MM.1S (cell line): ENCODE results near the gene ACIN1.

Source experiments
- DNase-seq: peaks from one replicate; pipeline ENCODE4 v3.0.0-alpha.2; 2015
- H2AFZ ChIP-seq: fragments of 300-600 bp; sonication (generic); 2 replicates; pipeline ENCODE4 v1.6.0; 2016; ENCODE audit warnings: antibody characterized with exemption, low read length
- H3F3A ChIP-seq: fragments of 300-600 bp; sonication (generic); 2 replicates; pipeline ENCODE4 v1.6.1; 2016; ENCODE audit warnings: mild to moderate bottlenecking, antibody characterized with exemption, low read length, moderate library complexity, mixed read lengths; ENCODE audit not compliant: insufficient read depth
- H3K27ac ChIP-seq: fragments of 300-600 bp; sonication (generic); 2 replicates; pipeline ENCODE4 v1.5.1; 2016; ENCODE audit warnings: mild to moderate bottlenecking, low read length
- H3K27me3 ChIP-seq: fragments of 300-600 bp; sonication (generic); replicated peaks from 2 replicates; pipeline ENCODE4 v1.6.0; 2016; ENCODE audit warnings: low read length; ENCODE audit not compliant: insufficient read depth
- H3K36me3 ChIP-seq: fragments of 300-600 bp; sonication (generic); replicated peaks from 2 replicates; pipeline ENCODE4 v1.6.1; 2016; ENCODE audit warnings: mild to moderate bottlenecking, low read length, mixed read lengths; ENCODE audit not compliant: insufficient read depth
- H3K4me1 ChIP-seq: fragments of 300-600 bp; sonication (generic); 2 replicates; pipeline ENCODE4 v1.6.1; 2016; ENCODE audit warnings: low read length, mixed read lengths
- H3K4me2 ChIP-seq: fragments of 300-600 bp; sonication (generic); 2 replicates; pipeline ENCODE4 v1.6.0; 2016; ENCODE audit warnings: low read depth, low read length
- H3K4me3 ChIP-seq: fragments of 300-600 bp; sonication (generic); 2 replicates; pipeline ENCODE4 v1.5.1; 2016; ENCODE audit warnings: low read length, mixed read lengths
- H3K79me2 ChIP-seq: fragments of 300-600 bp; sonication (generic); 2 replicates; pipeline ENCODE4 v1.6.1; 2016; ENCODE audit warnings: mixed run types, low read length, mixed read lengths
- H3K9ac ChIP-seq: fragments of 300-600 bp; sonication (generic); 2 replicates; pipeline ENCODE4 v1.6.1; 2016; ENCODE audit warnings: low read length, mixed read lengths
- H3K9me2 ChIP-seq: fragments of 300-600 bp; sonication (generic); replicated peaks from 2 replicates; pipeline ENCODE4 v1.6.1; 2016; ENCODE audit warnings: mild to moderate bottlenecking, low read length, mixed read lengths; ENCODE audit not compliant: insufficient read depth
- H3K9me3 ChIP-seq: fragments of 300-600 bp; sonication (generic); replicated peaks from 2 replicates; pipeline ENCODE4 v1.6.1; 2016; ENCODE audit warnings: mild to moderate bottlenecking, low read length, mixed read lengths; ENCODE audit not compliant: insufficient read depth
- H4K20me1 ChIP-seq: fragments of 300-600 bp; sonication (generic); 2 replicates; pipeline ENCODE4 v1.6.1; 2016; ENCODE audit warnings: mild to moderate bottlenecking, low read length, moderate library complexity, mixed read lengths; ENCODE audit not compliant: insufficient read depth
- CTCF ChIP-seq: fragments of 300-600 bp; sonication (generic); IDR thresholded peaks from 2 replicates; pipeline ENCODE4 v1.5.1; 2016; ENCODE audit warnings: antibody characterized with exemption, low read length, mixed read lengths
- EZH2 ChIP-seq: fragments of 300-600 bp; sonication (generic); optimal IDR thresholded peaks from 2 replicates; pipeline ENCODE3; 2017; ENCODE audit warnings: low read depth, mild to moderate bottlenecking, antibody characterized with exemption, low read length, mixed read lengths
- EZH2phosphoT487 ChIP-seq: fragments of 300-600 bp; sonication (generic); IDR thresholded peaks from 2 replicates; pipeline ENCODE4 v1.6.1; 2018; ENCODE audit warnings: antibody characterized with exemption, low read length

ACIN1 gene

GRCh38 chr14:23129759-23130316 lies 34.9 kb upstream of the ACIN1 start:
- Histone ChIP-seq H3K4me1 (no peaks in the 10 kb centered on the region), H3K36me3 (no peaks in the 10 kb centered on the region), H4K20me1 (no peaks in the 10 kb centered on the region), H3K79me2 (no peaks in the 10 kb centered on the region), H2AFZ (no peak overlapping the region), H3K9me2 (no peaks in the 10 kb centered on the region), H3K27me3 (no peaks in the 10 kb centered on the region), H3K4me3 (no peak overlapping the region), H3F3A (no peaks in the 10 kb centered on the region), H3K9ac (no peak overlapping the region), H3K27ac (no peak overlapping the region), H3K4me2 (no peak overlapping the region), H3K9me3 (no peaks in the 10 kb centered on the region)
- TF ChIP-seq EZH2phosphoT487 (no peak), EZH2 (no peak), CTCF (no peak)
- no peak for DNase-seq

GRCh38 chr14:23128969-23129758 lies 34.2 kb upstream of the ACIN1 start:
- Histone ChIP-seq H3K4me1 (no peaks in the 10 kb centered on the region), H3K4me2 (no peak overlapping the region), H2AFZ (no peak overlapping the region), H3K4me3 (no peak overlapping the region), H3K9me2 (no peaks in the 10 kb centered on the region), H3F3A (no peaks in the 10 kb centered on the region), H3K27ac (no peak overlapping the region), H3K27me3 (no peaks in the 10 kb centered on the region), H3K79me2 (no peaks in the 10 kb centered on the region), H3K9me3 (no peaks in the 10 kb centered on the region), H4K20me1 (no peaks in the 10 kb centered on the region), H3K9ac (no peak overlapping the region), H3K36me3 (no peaks in the 10 kb centered on the region)
- no peak for DNase-seq
- no peak for TF ChIP-seq EZH2phosphoT487
- TF ChIP-seq CTCF: no peak
- TF ChIP-seq EZH2: no peak

- no peak overlapping the region for H3K4me2 ChIP-seq
- no peak overlapping the region for H3K27ac ChIP-seq
- H3K79me2 ChIP-seq: no peaks in the 10 kb centered on the region
- no peaks in the 10 kb centered on the region for H3F3A ChIP-seq
- no peak overlapping the region for H3K4me3 ChIP-seq
- no peaks in the 10 kb centered on the region for H3K27me3 ChIP-seq
- H4K20me1 ChIP-seq: no peaks in the 10 kb centered on the region
- no peak overlapping the region for H3K9ac ChIP-seq
- no peaks in the 10 kb centered on the region for H3K9me3 ChIP-seq
- TF ChIP-seq CTCF (no peak), EZH2phosphoT487 (no peak), EZH2 (no peak)
- DNase-seq: no peak
- no peaks in the 10 kb centered on the region for H3K36me3 ChIP-seq
- H2AFZ ChIP-seq: no peak overlapping the region
- no peaks in the 10 kb centered on the region for H3K4me1 ChIP-seq
- H3K9me2 ChIP-seq: no peaks in the 10 kb centered on the region
Observed at GRCh38 chr14:23127861-23128260, 32.9 kb upstream of the ACIN1 start.
